ENCODE measurements around the gene RNF213. TPM values are rescaled to one million over a fixed set of nuclear protein-coding genes. Genes with fewer than 3 reads are reported as not detected.
"Not testable (repeated sequence)": the region's sequence is repeated elsewhere in the genome, so short reads cannot be mapped to it uniquely, and the experiment has no call there.

Gene RNF213
- total RNA-seq, 1 experiment from 2014 or later = 28.6 TPM

DNA sequence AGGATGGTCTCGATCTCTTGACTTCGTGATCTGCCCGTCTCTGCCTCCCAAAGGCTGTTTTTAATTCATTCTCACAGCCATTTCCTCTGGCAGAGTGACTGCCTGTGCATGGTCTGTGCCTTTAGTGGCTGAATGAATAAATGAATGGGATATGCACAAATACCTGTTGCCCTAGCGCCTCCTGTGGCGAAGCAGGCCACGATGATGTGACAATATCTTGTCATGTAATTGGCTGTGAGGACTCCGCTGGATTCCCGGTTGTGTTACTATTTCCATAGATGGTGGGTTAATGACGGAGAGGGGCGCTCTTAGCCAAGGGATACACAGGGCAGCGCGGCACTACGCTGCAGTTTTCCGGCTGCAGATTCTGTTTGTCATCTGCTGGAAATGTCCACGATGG lies 127.5 kb downstream of the RNF213 start:
- DNase-seq (ENCODE audit: low read depth) = no peak

DNA sequence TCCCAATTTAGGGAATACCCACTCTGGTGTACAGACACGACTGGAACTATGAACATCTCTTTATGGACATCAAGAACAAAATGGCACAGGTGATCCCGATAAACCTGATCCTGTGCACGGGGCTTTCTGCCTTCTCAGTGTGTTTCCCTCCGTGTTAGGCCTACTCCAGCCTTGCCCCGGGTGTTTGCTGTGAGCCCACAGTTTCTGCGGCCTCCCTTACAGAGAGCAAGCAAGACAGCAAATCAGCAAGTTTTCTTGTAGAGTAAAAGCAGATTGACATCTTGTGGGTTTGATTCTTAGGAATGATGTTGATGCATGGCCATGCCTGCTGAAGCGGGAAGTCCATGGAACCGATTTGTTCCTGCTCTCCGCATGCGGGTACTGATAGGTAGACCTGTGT lies 127.9 kb downstream of the RNF213 start:
- no peak for DNase-seq (ENCODE audit: low read depth)

DNA sequence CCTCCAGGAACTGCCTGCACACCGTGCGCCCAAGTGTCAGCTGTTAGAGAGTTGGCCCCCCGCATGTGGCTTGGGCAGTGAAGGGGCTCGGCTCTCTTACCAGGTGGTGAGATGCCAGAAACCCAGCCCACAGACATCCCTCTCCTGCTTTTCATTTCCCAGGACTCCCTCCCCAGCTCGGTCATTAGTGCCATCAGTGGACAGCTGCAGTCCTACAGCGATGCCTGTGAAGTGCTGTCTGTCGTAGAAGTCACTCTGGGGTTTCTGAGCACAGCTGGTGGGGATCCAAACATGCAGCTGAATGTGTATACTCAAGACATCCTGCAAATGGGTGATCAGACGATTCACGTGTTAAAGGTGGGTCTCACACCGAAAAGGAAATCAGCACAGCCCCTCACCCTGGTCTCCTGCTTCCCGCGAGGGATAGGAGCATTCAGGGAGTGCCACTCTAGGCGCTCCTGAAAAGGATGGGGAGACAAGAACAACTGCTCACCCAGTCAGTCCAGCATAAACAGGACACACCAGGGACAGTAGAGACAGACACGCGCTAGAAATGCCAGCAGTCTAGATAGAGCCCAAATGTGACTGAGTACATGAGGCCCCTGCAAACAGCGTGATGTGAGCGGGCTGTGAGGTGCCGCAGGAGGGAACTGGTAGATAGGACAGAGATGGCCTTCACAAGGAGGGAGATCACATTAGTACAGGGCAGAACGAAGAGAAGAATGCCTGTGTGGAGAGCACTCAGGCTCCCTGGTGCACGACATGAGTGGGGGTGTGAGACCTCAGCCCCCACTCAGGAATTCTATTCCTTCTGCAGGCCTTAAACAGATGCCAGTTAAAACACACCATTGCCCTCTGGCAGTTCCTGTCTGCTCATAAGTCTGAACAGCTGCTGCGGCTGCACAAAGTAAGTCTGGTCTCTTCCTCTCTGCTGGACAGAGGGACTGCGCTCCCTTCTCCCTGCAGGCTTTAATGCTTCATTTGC lies 128.7 kb downstream of the RNF213 start:
- no peak for DNase-seq (ENCODE audit: low read depth)

DNA sequence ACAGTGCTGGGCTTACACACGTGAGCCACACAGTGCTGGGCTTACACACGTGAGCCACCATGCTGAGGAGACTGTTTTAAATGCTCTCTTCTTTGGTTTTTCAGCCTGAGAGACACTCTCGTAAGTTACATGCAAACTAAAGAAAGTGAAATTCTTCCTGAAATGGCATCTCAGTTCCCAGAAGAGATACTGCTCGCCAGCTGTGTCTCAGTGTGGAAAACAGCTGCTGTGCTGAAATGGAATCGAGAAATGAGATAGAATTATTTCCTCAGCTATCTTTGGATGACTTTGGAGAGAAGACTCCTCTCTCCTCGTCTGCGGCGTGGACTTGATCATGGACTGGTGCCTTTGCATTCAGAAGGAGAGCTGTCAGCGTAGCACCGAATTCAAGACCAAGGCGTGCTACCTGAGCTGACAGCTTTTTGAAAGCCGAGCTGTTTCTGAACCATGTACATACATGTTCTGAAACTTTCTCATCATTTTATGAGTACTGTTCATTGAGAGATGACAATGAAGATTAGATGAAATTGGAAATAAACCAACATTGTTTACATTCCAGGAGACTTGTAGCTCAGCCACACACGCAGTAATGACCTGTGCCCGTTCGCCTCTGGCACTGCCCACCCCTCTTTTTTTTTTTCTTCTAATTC lies 132.7 kb downstream of the RNF213 start:
- no peak for DNase-seq (ENCODE audit: low read depth)

DNA sequence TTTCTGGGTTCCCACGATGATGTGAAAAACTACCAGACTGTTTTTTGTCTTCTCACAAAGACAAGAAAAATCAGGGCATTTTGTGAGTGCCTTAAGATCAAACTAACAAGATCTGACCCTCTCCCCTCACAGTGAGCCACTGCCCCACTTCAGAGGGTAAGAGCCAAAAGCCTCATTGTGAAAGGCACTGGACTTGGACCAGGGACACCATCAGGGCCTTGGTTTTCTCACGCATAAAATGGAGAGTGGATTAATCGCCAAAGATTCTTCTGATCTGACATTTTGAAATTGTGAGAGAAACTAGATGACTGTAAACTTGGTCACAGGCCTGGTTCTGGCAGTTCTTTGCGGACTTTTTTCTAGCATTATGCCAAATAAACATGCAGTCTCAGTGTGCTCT lies 133.3 kb downstream of the RNF213 start:
- no peak for DNase-seq (ENCODE audit: low read depth)

DNA sequence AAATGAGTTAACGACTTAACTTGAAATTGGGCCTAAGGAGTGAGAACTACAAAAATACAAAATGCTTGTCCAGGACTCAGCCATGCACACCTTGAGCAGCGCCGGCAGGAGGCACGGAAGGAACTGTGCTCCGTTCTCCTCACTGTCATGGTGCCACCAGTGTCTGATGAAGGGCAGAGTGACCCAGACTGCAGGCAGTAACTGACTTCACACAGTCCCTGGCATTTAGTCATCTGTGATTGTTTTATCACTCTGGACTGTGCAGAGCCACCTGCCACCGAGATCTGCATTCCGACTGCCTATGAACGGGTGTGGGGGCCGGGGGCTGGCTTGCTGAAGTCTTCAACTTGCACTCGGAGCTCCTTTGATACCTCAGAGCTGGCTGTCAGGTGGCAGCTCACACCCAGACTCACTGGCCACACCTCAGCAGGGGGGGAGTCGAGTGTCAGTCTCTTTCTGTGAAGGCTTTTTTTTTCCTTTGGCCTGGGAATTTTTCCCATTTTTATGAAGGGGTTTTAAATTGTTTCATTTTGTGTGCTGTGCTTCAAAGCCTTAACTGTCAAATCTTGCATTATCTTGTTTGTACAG lies 134.1 kb downstream of the RNF213 start:
- DNase-seq (ENCODE audit: low read depth) = no peak

DNA sequence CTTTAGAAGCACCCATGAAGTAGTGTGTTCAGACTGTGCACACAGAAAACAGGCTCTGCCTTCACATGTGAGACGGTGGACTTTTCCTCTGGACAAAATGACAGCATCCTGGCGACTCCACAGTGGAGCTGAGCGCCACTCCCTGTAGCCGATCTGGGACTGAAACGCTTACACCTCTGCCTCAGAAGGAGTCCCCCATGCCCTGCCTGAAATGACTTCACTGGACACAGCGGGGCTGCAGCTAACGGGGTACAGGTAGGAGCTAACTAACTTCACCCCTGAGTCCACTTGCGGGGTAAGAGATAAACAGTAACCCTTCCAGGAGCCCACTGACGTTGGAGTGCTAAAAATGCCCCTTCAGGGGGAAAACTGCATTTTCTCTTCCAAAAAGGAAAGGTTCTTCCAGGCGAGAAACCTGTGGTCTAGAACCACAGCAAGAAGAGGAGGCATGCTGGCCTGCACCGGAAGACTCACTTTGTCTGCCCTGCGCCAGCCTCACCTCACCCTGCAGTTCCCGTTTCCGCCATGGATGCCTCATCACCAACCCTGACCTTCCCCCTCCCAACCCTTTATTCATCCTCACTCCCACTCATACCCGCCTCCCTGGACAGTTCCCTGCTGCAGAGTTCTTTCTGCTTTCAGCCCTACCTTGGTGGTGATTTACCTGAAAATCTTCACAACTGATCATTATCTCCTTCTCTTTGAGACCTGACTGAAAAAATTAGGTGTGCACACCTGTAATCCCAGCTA lies 134.9 kb downstream of the RNF213 start:
- DNase-seq (ENCODE audit: low read depth) = no peak

DNA sequence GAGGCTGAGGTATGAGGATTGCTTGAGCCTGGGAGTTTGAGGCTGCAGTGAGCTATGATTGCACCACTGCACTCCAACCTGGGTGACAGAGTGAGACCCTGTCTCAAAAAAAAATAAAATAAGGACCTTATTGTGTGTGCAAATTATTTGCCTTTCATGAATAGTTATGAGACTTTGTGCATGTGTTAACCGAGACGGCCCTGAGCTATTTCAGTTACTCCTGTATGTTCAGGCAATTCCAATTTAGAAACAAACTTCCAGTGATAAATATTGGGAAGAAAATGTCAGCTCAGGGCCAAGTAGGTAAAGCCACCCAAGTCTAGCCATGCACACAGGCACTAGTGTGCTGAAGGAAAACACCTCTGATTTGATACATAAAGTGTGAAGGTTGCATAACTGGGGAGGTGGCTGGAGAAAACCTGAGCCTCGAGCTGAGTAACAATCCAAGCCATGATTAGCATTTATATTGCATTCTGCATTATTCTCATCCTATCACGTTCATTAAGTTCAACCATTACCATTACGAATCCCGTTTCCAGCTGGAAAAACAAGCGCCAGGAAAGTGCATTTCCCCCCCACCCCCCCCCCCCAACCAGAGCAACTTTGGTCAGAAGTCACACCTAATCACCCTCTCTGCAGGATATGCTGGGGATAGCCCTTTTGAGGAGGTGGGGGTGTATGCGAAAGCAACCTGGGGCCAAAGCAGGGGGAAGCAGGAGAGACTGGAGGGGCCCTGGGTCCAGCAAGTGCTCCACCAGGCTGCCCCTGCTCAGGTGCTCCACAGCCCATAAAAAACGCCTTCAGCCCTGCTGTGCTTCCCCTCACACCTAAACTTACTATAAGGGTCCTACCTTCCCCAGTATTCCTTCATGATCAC lies 135.7 kb downstream of the RNF213 start:
- DNase-seq (ENCODE audit: low read depth) = no peak

DNA sequence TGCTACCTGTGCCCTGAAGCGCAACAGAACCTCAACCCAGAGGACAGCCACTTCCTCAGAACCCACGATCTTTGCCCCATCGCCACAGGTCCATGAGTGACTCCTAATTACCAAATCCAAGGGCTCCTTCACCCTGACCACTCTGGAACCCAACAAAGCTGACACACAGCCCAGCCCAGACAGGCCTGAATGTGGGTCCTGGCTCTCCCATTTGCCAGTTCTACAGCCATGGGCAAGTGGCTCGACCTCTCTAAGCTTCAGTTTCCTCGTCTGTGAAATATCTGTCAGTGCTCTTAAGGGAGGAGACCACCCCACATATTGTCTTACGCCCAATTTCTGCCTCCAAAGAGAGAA lies 136.4 kb downstream of the RNF213 start:
- DNase-seq (ENCODE audit: low read depth) = no peak

DNA sequence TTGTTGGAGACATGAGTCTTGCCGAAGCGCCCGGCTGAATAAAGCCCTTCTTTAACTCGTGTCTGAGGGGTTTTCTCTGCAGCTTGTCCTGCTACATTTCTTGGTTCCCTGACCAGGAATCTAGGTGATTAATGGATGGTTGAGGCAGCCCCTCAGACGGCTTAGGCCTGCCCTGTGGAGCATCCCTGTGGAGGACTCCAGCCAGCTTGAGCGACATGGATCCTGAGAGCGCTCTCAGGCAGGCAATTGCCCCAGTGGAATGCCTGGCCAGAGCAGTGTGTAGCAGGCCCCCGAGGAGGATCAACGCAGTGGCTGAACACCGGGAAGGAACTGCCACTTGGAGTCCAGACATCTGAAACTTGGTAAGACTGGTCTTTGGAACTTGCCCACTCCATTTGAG lies 137.0 kb downstream of the RNF213 start:
- no peak for DNase-seq (ENCODE audit: low read depth)

DNA sequence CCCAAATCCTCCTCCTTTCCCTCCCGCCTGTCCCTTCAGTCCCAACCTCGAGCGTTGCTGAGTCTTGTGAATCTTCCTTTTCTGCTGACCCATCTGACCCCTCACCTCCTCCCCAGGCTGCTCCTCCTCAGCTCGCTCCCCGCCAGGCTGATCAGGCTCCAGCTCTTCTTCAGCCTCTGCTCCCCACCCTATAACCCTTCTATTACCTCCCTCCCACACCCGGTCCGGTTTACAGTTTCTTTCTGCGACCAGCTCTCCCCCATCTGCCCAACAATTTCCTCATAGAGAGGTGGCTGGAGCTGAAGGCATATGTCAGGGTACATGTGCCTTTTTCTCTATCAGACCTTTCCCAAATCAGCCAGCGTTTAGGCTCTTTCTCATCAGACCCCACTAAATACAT lies 140.4 kb downstream of the RNF213 start:
- DNase-seq (ENCODE audit: low read depth) = not testable (repeated sequence)

DNA sequence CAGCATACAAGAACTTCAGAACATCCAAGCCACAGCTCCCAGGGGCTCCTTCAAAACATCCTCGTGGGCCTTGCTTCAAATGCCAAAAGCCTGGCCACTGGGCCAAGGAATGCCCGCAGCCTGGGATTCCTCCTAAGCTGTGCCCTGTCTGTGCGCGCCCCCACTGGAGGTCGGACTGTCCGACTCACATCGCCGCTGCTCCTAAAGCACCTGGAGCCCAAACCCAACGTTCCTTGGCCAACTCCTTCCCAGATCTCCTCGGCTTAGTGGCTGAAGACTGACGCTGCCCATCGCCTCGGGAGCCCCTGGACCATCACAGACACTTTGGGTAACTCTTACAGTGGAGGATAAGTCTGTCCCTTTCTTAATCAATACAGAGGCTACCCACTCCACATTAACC lies 141.4 kb downstream of the RNF213 start:
- DNase-seq (ENCODE audit: low read depth) = not testable (repeated sequence)

DNA sequence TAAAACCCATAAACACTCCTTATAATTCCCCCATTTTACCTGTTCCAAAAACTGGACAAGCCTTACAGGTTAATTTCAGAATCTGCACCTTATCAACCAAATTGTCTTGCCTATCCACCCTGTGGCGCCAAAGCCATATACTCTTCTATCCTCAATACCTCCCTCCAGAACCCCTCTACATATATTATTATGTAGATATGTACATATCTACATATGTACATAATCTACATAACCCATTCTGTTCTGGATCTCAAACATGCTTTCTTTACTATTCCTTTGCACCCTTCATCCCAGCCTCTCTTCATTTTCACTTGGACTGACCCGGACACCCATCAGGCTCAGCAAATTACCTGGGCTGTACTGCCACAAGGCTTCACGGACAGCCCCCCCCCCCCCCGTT lies 142.3 kb downstream of the RNF213 start:
- no peak for DNase-seq (ENCODE audit: low read depth)

DNA sequence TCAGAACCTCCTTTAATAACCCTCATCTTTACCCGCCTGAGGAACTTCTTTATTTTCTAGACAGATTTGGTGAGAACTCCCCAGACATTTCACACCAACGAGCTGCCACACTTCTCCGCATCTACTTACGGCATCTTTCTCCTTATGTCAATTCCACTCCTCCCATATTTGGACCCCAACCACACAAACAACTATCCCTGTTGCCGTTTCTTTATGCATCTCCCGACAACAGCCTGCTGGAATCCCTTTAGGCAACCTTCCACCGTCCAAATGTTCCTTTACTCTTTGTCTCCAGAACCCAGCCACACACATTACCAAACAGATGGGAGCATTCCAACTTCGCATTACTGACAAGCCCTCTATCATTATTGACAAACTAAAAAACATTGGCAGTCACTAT lies 145.5 kb downstream of the RNF213 start:
- DNase-seq (ENCODE audit: low read depth) = no peak

DNA sequence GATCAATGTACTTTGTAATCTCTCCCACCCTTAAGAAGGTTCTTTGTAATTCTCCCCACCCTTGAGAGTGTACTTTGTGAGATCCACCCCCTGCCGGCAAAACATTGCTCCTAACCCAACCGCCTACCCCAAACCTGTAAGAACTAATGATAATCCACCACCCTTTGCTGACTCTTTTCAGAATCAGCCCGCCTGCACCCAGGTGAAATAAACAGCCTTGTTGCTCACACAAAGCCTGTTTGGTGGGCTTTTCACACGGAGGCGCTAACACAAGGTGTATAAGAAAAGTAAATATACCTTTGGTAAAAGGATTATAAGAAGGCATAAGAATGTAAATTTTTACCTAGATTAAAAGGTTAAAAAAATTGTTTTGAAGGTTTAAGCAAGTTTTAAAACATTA lies 147.3 kb downstream of the RNF213 start:
- not testable (repeated sequence) for DNase-seq (ENCODE audit: low read depth)

DNA sequence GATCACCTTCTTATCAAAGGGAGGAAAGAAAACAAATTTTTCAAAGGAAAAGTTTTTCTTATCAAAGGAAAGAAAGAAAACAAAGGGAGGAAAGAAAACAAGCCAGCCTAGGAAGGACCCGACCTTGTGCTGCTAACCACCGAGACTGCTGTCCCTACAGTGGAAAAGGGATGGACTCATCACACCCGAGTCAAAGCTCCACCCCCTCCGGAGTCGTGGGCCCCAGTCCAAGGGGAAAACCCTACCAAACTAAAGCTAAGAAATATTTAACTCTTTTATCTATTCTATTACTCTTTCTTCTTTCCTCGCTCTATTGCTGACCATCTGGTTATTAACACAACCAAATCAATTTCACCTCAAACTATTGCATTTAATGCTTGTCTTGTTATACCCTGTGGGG lies 148.2 kb downstream of the RNF213 start:
- no peak for DNase-seq (ENCODE audit: low read depth)

DNA sequence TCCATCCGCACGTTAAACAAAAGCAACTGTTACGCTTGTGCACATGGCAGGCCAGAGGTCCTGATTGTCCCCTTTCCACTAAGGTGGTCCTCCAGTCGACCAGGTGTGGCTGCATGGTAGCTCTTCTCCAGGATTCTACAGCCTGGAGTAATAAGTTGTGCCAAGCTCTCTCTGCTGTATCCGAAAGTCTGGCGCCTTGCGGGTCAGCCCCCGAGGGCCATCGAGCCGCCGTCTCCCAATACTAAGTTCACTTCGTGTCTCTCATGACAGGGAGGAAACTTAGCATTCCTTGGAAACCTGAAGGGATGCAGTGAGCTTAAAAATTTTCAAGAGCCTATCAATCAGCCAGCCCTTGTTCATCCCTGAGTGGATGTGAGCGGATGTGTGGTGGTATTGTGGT lies 149.0 kb downstream of the RNF213 start:
- no peak for DNase-seq (ENCODE audit: low read depth)

DNA sequence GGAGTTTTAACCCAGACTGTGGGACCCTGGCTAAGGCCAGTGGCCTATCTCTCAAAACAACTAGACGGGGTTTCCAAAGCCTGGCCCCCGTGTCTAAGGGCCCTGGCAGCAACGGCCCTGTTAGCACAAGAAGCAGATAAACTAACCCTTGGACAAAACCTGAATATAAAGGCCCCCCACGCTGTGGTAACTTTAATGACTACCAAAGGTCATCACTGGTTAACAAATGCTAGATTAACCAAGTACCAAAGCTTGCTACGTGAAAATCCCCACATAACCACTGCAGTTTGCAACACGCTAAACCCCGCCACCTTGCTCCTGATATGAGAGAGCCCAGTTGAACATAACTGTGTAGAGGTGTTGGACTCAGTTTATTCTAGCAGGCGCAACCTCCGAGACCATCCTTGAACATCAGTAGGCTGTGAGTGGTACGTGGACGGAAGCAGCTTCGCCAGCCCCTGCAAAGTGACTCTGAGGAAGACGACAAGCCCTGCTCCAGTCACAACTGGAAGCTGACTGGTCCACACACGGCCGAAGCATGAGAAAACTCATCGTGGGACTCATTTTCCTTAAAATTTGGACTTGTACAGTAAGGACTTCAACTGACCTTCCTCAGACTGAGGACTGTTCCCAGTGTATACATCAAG lies 149.9 kb downstream of the RNF213 start:
- not testable (repeated sequence) for DNase-seq (ENCODE audit: low read depth)

DNA sequence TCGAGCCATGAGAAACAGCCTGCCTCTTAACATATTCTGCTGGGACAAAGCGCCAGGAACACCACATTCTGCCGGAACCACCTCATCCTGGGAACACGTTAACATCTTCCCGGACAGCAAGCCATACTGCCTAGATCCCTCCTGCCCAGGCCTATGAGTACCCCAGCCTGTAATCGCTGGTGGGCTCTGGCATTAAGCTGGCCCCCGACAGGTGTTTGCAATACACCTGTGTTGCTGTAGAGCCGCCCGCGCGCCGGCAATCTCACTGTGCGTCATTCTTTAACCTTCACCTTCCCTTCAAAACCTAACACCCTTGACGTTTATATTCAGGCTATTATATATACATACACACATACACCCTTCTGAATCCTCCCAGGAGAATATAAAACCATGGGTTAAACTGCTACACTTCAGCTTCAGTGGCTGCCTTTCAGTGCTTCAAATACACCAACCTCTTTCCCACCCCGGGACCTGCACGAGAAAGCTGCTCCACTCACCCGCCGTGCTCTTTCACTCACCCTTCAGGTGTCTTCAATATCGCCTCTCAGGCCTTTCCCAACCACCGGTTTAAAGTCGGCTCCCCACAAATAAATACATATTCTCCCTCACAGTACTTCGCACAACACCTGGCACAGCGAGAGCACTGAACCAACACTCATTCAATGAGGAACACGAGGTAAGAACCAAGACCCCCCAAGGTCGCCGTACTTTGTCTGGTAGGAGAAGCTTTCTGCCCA lies 153.3 kb downstream of the RNF213 start:
- DNase-seq (ENCODE audit: low read depth) = no peak

DNA sequence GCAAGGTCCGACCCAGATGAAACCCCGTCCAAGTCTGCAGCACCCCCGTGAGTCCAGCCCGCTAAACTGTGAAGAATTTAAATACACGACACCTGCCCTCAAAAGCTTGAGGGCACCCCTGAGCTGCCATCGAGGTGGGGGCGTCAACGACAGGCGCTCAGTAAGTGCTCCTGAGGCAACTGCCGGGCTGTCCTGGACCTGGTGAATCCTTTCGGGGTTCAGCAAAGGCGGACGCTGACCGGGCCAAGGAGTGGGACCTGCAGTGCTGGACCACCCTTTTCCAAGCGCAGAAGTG lies 153.8 kb downstream of the RNF213 start:
- DNase-seq (ENCODE audit: low read depth) = no peak

Data from HT1080 (cell line).